Breast epithelium (tissue), 4 donors: ENCODE results near the gene FER. TPM values are rescaled to one million over a fixed set of nuclear protein-coding genes. Genes with fewer than 3 reads are reported as not detected.
"Not testable (repeated sequence)": the region's sequence is repeated elsewhere in the genome, so short reads cannot be mapped to it uniquely, and the experiment has no call there.

Source experiments
- DNase-seq, 2 donors: peaks; one replicate each; pipeline ENCODE4 v3.0.0-alpha.2; 2019; ENCODE audit warnings: low spot score in 2 of 2
- H3K27ac ChIP-seq, 2 donors: fragments of 200-600 bp; sonication (generic) in 1 of 2; one replicate each; pipeline ENCODE4 v1.5.1; 2016 to 2019; ENCODE audit warnings: mild to moderate bottlenecking in 1 of 2
- H3K27me3 ChIP-seq, 2 donors: fragments of 200-600 bp; sonication (generic) in 1 of 2; one replicate each; pipeline versions ENCODE4 v1.5.1 to v1.6.0; 2017 to 2019; ENCODE audit warnings: control low read depth in 1 of 2, mild to moderate bottlenecking in 1 of 2
- H3K36me3 ChIP-seq: fragments of 200-600 bp; one replicate; pipeline ENCODE4 v1.5.1; 2019
- H3K4me1 ChIP-seq, 2 donors: fragments of 200-600 bp; sonication (generic); one replicate each; pipeline ENCODE4 v1.5.1; 2016 to 2019; ENCODE audit warnings: control low read depth in 1 of 2
- H3K4me3 ChIP-seq, 3 donors: fragments of 200-600 bp; sonication (generic); 1 replicate in 2 of 3; 2 replicates in 1 of 3; pipeline ENCODE4 v1.5.1; 2016 to 2019; ENCODE audit warnings: mild to moderate bottlenecking in 3 of 3, moderate library complexity in 2 of 3
- H3K9me3 ChIP-seq, 2 donors: fragments of 200-600 bp; sonication (generic) in 1 of 2; one replicate each; pipeline ENCODE4 v1.5.1; 2016 to 2019; ENCODE audit warnings: control low read depth in 1 of 2
- CTCF ChIP-seq, 3 donors: fragments of 450-650 bp; IDR thresholded peaks; one replicate each; pipeline ENCODE4 v1.5.1; 2016 to 2017; ENCODE audit warnings: antibody characterized with exemption in 3 of 3, mild to moderate bottlenecking in 3 of 3, moderate library complexity in 3 of 3
- POLR2A ChIP-seq: fragments of 450-650 bp; IDR thresholded peaks from one replicate; pipeline ENCODE4 v1.6.1; 2016; ENCODE audit warnings: antibody characterized with exemption, mild to moderate bottlenecking, moderate library complexity
- POLR2AphosphoS5 ChIP-seq, 3 donors: sonication (generic); formaldehyde crosslinking; IDR thresholded peaks; one replicate each; pipeline ENCODE4 v1.6.1; 2017; ENCODE audit warnings: antibody characterized with exemption in 3 of 3
- intact Hi-C: fragments of 100-400 bp; cut with DNase I; formaldehyde crosslinking; loops from one replicate; pipeline ENCODE4 v1.15.1; 2023; ENCODE audit warnings: low total_unique reads
- total RNA-seq, 3 donors: library from RNA; depleted of rRNA; stranded (reverse); fragments of >200 nt; gene quantifications; one replicate each; pipeline ENCODE4 v1.1.0, GENCODE V29; 2016

The FER gene
- total RNA-seq, 3 donors from 2014 or later: 24.3 to 27.8 (median 27.2) TPM

GRCh38 chr5:108760512-108760911 lies 12.8 kb downstream of the FER start:
- no peak overlapping the region for H3K27ac ChIP-seq
- intact Hi-C loops: no loop called here
- no peaks in the 10 kb centered on the region for H3K36me3 ChIP-seq
- H3K9me3 ChIP-seq: peaks cover 0 to 6% of the 10 kb centered on the region in 2 donors
- no peak for TF ChIP-seq POLR2AphosphoS5 (IDR thresholded peaks at IDR 0.05)
- no peak for TF ChIP-seq CTCF (IDR thresholded peaks at IDR 0.05)
- TF ChIP-seq POLR2A: no peak
- DNase-seq: no peak
- H3K4me3 ChIP-seq: no peak overlapping the region
- H3K4me1 ChIP-seq: no peaks in the 10 kb centered on the region
- no peaks in the 10 kb centered on the region for H3K27me3 ChIP-seq

GRCh38 chr5:108762660-108763059 lies 15.0 kb downstream of the FER start:
- no peak for TF ChIP-seq CTCF (IDR thresholded peaks at IDR 0.05)
- no peak for TF ChIP-seq POLR2AphosphoS5 (IDR thresholded peaks at IDR 0.05)
- no peak for TF ChIP-seq POLR2A
- no peak overlapping the region for H3K27ac ChIP-seq
- intact Hi-C loops: no loop called here

GRCh38 chr5:108763222-108763916 lies 15.7 kb downstream of the FER start:
- H3K4me1 ChIP-seq: no peaks in the 10 kb centered on the region
- H3K27ac ChIP-seq: no peak overlapping the region
- no peaks in the 10 kb centered on the region for H3K36me3 ChIP-seq
- no peaks in the 10 kb centered on the region for H3K27me3 ChIP-seq
- no peak for DNase-seq
- H3K9me3 ChIP-seq: peaks cover 0 to 6% of the 10 kb centered on the region in 2 donors
- intact Hi-C loops: no loop called here
- no peak overlapping the region for H3K4me3 ChIP-seq
- TF ChIP-seq CTCF (IDR thresholded peaks at IDR 0.05) (no peak), POLR2A (no peak), POLR2AphosphoS5 (IDR thresholded peaks at IDR 0.05) (no peak)

More at GRCh38 chr5:108762660-108763059, 15.0 kb downstream of the FER start:
- H3K4me1 ChIP-seq: no peaks in the 10 kb centered on the region
- H3K4me3 ChIP-seq: no peak overlapping the region
- no peaks in the 10 kb centered on the region for H3K27me3 ChIP-seq
- DNase-seq: no peak
- H3K9me3 ChIP-seq: peaks cover 0 to 6% of the 10 kb centered on the region in 2 donors
- no peaks in the 10 kb centered on the region for H3K36me3 ChIP-seq

- no peak for TF ChIP-seq CTCF (IDR thresholded peaks at IDR 0.05)
- TF ChIP-seq POLR2AphosphoS5 (IDR thresholded peaks at IDR 0.05): no peak
- no peaks in the 10 kb centered on the region for H3K36me3 ChIP-seq
- intact Hi-C loops: no loop called here
- no peak overlapping the region for H3K4me3 ChIP-seq
- no peak overlapping the region for H3K27ac ChIP-seq
- no peaks in the 10 kb centered on the region for H3K27me3 ChIP-seq
- no peaks in the 10 kb centered on the region for H3K9me3 ChIP-seq
- H3K4me1 ChIP-seq: no peaks in the 10 kb centered on the region
- DNase-seq: no peak
These were observed 17.9 kb downstream of the FER start for GRCh38 chr5:108765647-108766046.

GRCh38 chr5:108766916-108767315 lies 19.2 kb downstream of the FER start:
- H3K27ac ChIP-seq, H3K4me1 ChIP-seq, H3K4me3 ChIP-seq, H3K9me3 ChIP-seq, H3K36me3 ChIP-seq, DNase-seq, intact Hi-C loops, H3K27me3 ChIP-seq: not testable (repeated sequence)
